Neural progenitor cell (in vitro differentiated cells): ENCODE data around the gene MON1B. TPM values are rescaled to one million over a fixed set of nuclear protein-coding genes. Genes with fewer than 3 reads are reported as not detected.
A peak's percentile ranks its signal among the peaks of the same experiment; 100 is the strongest.

Experiments
- DNase-seq: peaks from one replicate; pipeline ENCODE4 v3.0.0-alpha.2; 2016; ENCODE audit warnings: low spot score
- H2AFZ ChIP-seq: fragments of 200-600 bp; sonication (generic); replicated peaks from 2 replicates; pipeline ENCODE4 v1.6.1; 2016; ENCODE audit warnings: antibody characterized with exemption
- H3F3A ChIP-seq: fragments of 200-600 bp; sonication (generic); 2 replicates; pipeline ENCODE4 v1.6.1; 2016; ENCODE audit warnings: antibody characterized with exemption, low read depth
- H3K27ac ChIP-seq: fragments of 200-600 bp; sonication (generic); 2 replicates; pipeline ENCODE4 v1.5.1; 2016; ENCODE audit warnings: mild to moderate bottlenecking
- H3K27me3 ChIP-seq: fragments of 200-600 bp; sonication (generic); 2 replicates; pipeline ENCODE4 v1.6.1; 2016; ENCODE audit warnings: mild to moderate bottlenecking, moderate library complexity
- H3K36me3 ChIP-seq: fragments of 200-600 bp; sonication (generic); 2 replicates; pipeline ENCODE4 v1.5.1; 2016
- H3K4me1 ChIP-seq: fragments of 200-600 bp; sonication (generic); 2 replicates; pipeline ENCODE4 v1.6.1; 2016; ENCODE audit warnings: mixed run types
- H3K4me2 ChIP-seq: fragments of 200-600 bp; sonication (generic); 2 replicates; pipeline ENCODE4 v1.6.1; 2016
- H3K4me3 ChIP-seq: fragments of 200-600 bp; sonication (generic); 2 replicates; pipeline ENCODE4 v1.5.1; 2016
- H3K79me2 ChIP-seq: fragments of 200-600 bp; sonication (generic); 2 replicates; pipeline ENCODE4 v1.6.1; 2016; ENCODE audit warnings: low read depth
- H3K9ac ChIP-seq: fragments of 200-600 bp; sonication (generic); 2 replicates; pipeline ENCODE4 v1.6.1; 2016
- H3K9me3 ChIP-seq: fragments of 200-600 bp; sonication (generic); 2 replicates; pipeline ENCODE4 v1.5.1; 2016; ENCODE audit warnings: low read depth
- H4K20me1 ChIP-seq: fragments of 200-600 bp; sonication (generic); 2 replicates; pipeline ENCODE4 v1.6.1; 2016; ENCODE audit warnings: low read depth
- H3K27ac Mint-ChIP-seq: 3 replicates; pipeline ENCODE4 v1.8.0; 2021; ENCODE audit warnings: mixed read lengths
- H3K27me3 Mint-ChIP-seq: 2 replicates; pipeline ENCODE4 v1.8.0; 2022; ENCODE audit warnings: low read depth, mild to moderate bottlenecking, inconsistent platforms, moderate library complexity, mixed read lengths; ENCODE audit not compliant: insufficient read depth
- H3K36me3 Mint-ChIP-seq: 3 replicates; pipeline ENCODE4 v1.8.0; 2021; ENCODE audit warnings: mixed read lengths
- H3K4me1 Mint-ChIP-seq: 3 replicates; pipeline ENCODE4 v1.8.0; 2021; ENCODE audit warnings: mixed read lengths
- H3K4me3 Mint-ChIP-seq: 3 replicates; pipeline ENCODE4 v1.8.0; 2021; ENCODE audit warnings: mild to moderate bottlenecking, moderate library complexity, mixed read lengths
- H3K9me3 Mint-ChIP-seq: 3 replicates; pipeline ENCODE4 v1.8.0; 2020; ENCODE audit warnings: mixed read lengths
- CTCF ChIP-seq: fragments of 200-600 bp; sonication (generic); IDR thresholded peaks from 2 replicates; pipeline ENCODE4 v1.5.1; 2017; ENCODE audit warnings: antibody characterized with exemption, mild to moderate bottlenecking
- EZH2 ChIP-seq: fragments of 200-600 bp; sonication (generic); IDR thresholded peaks from 2 replicates; pipeline ENCODE4 v1.6.1; 2017; ENCODE audit warnings: antibody characterized with exemption, mild to moderate bottlenecking, moderate library complexity
- EZH2phosphoT487 ChIP-seq: fragments of 200-600 bp; sonication (generic); IDR thresholded peaks from 2 replicates; pipeline ENCODE4 v1.6.1; 2017; ENCODE audit warnings: antibody characterized with exemption
- total RNA-seq: library from RNA; depleted of rRNA; stranded (reverse); fragments of >200 nt; gene quantifications from 2 replicates; pipeline ENCODE4 v1.2.3, GENCODE V29; 2015; ENCODE audit warnings: low replicate concordance

MON1B gene
- total RNA-seq, 1 donor from 2014 or later = 9.1 TPM

DNA sequence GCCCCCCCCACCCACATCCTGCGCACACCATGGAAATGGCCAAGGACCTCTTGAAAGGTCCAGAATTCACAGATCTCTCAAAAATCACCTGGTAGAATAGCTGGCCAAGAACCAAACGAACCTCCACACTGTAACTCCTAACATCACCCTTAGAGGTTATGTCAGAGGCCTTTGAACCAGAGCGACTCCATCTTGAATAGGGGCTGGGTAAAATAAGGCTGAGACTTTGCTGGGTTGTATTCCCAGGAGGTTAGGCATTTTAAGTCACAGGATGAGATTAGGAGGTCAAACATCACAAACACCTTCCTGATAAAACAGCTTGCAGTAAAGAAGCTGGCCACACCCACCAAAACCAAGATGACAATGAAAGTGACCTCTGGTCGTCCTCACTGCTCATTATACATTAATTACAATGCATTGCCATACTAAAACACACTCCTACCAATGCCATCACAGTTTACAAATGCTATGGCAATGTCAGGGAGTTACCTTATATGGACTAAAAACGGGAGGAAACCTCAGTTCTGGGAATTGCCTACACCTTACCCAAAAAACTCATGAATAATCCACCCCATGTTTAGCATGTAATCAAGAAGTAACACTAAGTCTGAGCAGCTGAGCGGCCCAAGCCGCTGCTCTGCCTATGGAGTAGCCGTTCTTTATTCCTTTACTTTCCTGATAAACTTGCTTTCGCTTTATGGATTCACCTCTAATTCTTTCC, 43.0 kb downstream of the MON1B start:
- H3K4me1 ChIP-seq = no peaks in the 10 kb centered on the region
- H3K9ac ChIP-seq = no peak overlapping the region
- no peak for DNase-seq
- Mint-ChIP-seq H3K27ac (no peak overlapping the region), H3K9me3 (no peaks in the 10 kb centered on the region), H3K27me3 (peaks cover 4% of the 10 kb centered on the region), H3K36me3 (no peaks in the 10 kb centered on the region), H3K4me3 (no peak overlapping the region), H3K4me1 (peaks cover 23% of the 10 kb centered on the region)
- no peaks in the 10 kb centered on the region for H3K36me3 ChIP-seq
- no peaks in the 10 kb centered on the region for H4K20me1 ChIP-seq
- H3K27ac ChIP-seq = no peak overlapping the region
- no peak overlapping the region for H3K4me2 ChIP-seq
- no peak overlapping the region for H3K4me3 ChIP-seq
- H2AFZ ChIP-seq = no peak overlapping the region
- no peaks in the 10 kb centered on the region for H3K9me3 ChIP-seq
- peaks cover 9% of the 10 kb centered on the region for H3F3A ChIP-seq
- H3K79me2 ChIP-seq = no peaks in the 10 kb centered on the region
- no peak for TF ChIP-seq EZH2
- no peak for TF ChIP-seq EZH2phosphoT487
- TF ChIP-seq CTCF = no peak
- H3K27me3 ChIP-seq = peaks cover 17% of the 10 kb centered on the region

GRCh38 chr16:77234611-77235010, 43.6 kb downstream of the MON1B start:
- Histone ChIP-seq H3K4me2 (peak overlapping the region; percentile 13), H3K27me3 (peaks cover 17% of the 10 kb centered on the region), H3F3A (peaks cover 9% of the 10 kb centered on the region), H3K9ac (no peak overlapping the region), H3K4me3 (no peak overlapping the region), H3K36me3 (no peaks in the 10 kb centered on the region), H3K4me1 (no peaks in the 10 kb centered on the region), H3K9me3 (no peaks in the 10 kb centered on the region), H4K20me1 (no peaks in the 10 kb centered on the region), H2AFZ (no peak overlapping the region), H3K27ac (no peak overlapping the region), H3K79me2 (no peaks in the 10 kb centered on the region)
- peaks cover 4% of the 10 kb centered on the region for H3K27me3 Mint-ChIP-seq
- no peak overlapping the region for H3K4me3 Mint-ChIP-seq
- peaks cover 22% of the 10 kb centered on the region for H3K4me1 Mint-ChIP-seq
- TF ChIP-seq EZH2 (no peak), CTCF (no peak), EZH2phosphoT487 (no peak)
- no peaks in the 10 kb centered on the region for H3K36me3 Mint-ChIP-seq
- peak; percentile 20 for DNase-seq
- no peak overlapping the region for H3K27ac Mint-ChIP-seq
- no peaks in the 10 kb centered on the region for H3K9me3 Mint-ChIP-seq

DNA sequence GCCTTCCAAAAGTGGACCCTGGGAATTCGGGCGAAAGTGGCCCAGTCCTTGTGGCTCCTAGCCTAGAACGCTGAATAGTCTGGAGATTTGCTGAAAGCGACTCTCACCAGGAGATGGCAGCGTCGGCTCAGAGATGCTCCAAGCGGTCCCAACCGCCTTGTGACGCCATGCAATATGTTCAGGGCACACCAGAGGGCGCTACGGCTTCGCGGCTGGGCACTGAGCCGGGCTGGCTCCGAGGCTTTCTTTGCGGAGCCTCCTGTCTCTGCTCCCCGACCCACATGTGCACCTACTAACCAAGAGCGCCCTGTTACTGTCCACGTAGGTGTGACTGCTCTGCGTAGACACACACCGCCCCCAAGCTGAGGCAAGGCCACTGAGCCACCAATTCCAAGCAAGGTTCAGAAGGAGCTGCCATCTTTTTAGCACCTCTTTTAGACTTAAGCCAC, 45.1 kb downstream of the MON1B start:
- H3K9ac ChIP-seq = no peak overlapping the region
- H3K27me3 ChIP-seq = peaks cover 17% of the 10 kb centered on the region
- TF ChIP-seq CTCF = peak; percentile 100
- TF ChIP-seq EZH2phosphoT487 = no peak
- no peaks in the 10 kb centered on the region for H3K4me1 ChIP-seq
- no peak overlapping the region for H3K4me3 ChIP-seq
- no peaks in the 10 kb centered on the region for H4K20me1 ChIP-seq
- H3K27me3 Mint-ChIP-seq = peaks cover 8% of the 10 kb centered on the region
- peak overlapping the region; percentile 52 for H3K4me2 ChIP-seq
- no peaks in the 10 kb centered on the region for H3K36me3 ChIP-seq
- H3K4me3 Mint-ChIP-seq = peak overlapping the region; percentile 44
- H3K27ac Mint-ChIP-seq = no peak overlapping the region
- H3K36me3 Mint-ChIP-seq = no peaks in the 10 kb centered on the region
- peaks cover under 1% of the 10 kb centered on the region for H3F3A ChIP-seq
- DNase-seq = peak; percentile 94
- H3K9me3 ChIP-seq = no peaks in the 10 kb centered on the region
- H3K9me3 Mint-ChIP-seq = no peaks in the 10 kb centered on the region
- H3K27ac ChIP-seq = no peak overlapping the region
- H2AFZ ChIP-seq = peak overlapping the region; percentile 69
- no peaks in the 10 kb centered on the region for H3K79me2 ChIP-seq
- peaks cover 19% of the 10 kb centered on the region for H3K4me1 Mint-ChIP-seq
